ENCODE results near the gene TRHDE.

GRCh38 chr12:72605975-72606374, 333.8 kb downstream of the TRHDE start:
- TF ChIP-seq CTCF (IDR thresholded peaks at IDR 0.05; ENCODE audit: low read length) (no peak), EZH2 (IDR thresholded peaks at IDR 0.05; ENCODE audit: borderline replicate concordance, low read length) (no peak)

Measured in OCI-LY1 (cell line).